Measurements from ENCODE around the gene ATP6V1F.

DNA sequence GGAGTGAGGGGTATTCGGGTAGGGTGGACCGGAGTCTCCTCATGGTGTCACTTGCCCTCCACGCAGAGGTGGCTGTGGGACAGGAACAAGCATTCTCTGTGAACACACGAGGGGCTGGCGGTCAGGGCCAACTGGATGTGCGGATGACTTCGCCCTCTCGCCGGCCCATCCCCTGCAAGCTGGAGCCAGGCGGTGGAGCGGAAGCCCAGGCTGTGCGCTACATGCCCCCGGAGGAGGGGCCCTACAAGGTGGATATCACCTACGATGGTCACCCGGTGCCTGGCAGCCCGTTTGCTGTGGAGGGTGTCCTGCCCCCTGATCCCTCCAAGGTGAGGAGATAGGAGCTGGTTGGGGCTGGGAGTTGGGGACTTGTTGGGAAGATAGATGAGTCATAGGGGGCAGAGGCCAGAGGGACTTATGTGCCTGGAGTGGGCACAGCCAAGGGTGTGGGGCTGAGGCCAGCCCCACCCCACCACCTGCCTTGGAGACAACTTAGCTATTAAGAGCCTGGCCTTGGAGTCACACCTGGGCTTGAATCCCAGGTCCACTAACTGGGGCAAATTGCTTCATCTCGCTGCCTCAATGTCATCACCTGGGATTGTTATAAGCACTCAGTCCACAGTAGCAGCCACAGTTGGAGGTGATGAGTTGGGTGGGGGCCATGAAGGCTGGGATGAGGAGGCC lies 18.6 kb upstream of the ATP6V1F start:
- TF ChIP-seq, protein P1, sequence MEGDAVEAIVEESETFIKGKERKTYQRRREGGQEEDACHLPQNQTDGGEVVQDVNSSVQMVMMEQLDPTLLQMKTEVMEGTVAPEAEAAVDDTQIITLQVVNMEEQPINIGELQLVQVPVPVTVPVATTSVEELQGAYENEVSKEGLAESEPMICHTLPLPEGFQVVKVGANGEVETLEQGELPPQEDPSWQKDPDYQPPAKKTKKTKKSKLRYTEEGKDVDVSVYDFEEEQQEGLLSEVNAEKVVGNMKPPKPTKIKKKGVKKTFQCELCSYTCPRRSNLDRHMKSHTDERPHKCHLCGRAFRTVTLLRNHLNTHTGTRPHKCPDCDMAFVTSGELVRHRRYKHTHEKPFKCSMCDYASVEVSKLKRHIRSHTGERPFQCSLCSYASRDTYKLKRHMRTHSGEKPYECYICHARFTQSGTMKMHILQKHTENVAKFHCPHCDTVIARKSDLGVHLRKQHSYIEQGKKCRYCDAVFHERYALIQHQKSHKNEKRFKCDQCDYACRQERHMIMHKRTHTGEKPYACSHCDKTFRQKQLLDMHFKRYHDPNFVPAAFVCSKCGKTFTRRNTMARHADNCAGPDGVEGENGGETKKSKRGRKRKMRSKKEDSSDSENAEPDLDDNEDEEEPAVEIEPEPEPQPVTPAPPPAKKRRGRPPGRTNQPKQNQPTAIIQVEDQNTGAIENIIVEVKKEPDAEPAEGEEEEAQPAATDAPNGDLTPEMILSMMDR (conservative IDR thresholded peaks at IDR 0.05 in 1 of 2, IDR thresholded peaks at IDR 0.05 in 1 of 2; ENCODE audit: extremely low read depth in 1 of 2, insufficient read depth in 1 of 2, low read depth in 1 of 2, low read length in 2 of 2), result no peak
- TF ChIP-seq EZH2 (IDR thresholded peaks at IDR 0.05; ENCODE audit: borderline replicate concordance, low read length), result no peak
